IPS DF 4.7 (cell line): ENCODE data around the gene HTRA3.
"Not testable (repeated sequence)": the region's sequence is repeated elsewhere in the genome, so short reads cannot be mapped to it uniquely, and the experiment has no call there.

ENCODE experiments used
- DNase-seq: peaks from one replicate; pipeline ENCODE4 v3.0.0-alpha.2; 2013; ENCODE audit warnings: low spot score; ENCODE audit errors: extremely low read depth

HTRA3 gene

DNA sequence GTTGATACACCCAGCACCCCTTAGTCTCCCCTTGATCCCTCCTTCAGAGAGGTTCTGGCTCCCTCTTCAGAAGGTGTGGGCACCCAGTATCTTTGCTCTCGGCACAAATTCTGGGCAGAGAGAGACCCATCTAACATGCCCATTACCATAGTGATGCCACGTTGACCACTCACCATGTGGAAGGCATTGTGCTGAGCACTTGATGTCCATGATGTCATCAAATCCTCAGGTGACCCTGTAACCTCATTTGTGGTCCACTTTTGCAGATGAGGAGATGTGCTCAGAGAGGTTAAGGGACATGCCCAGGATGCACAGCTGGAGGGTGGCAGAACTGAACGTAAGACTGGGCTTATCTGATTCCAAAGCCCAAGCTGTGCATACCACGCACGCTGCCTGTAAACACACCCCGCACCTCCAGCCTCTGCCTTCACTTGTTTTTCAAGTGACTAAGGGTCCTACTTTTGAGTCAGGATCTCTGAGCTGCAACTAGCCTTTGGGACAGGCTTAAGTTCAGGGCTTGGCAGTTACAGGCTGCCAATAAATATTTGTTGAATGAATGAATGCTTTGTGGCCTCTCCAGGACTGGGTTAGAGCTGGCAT lies 55.2 kb downstream of the HTRA3 start:
- no peak for DNase-seq

DNA sequence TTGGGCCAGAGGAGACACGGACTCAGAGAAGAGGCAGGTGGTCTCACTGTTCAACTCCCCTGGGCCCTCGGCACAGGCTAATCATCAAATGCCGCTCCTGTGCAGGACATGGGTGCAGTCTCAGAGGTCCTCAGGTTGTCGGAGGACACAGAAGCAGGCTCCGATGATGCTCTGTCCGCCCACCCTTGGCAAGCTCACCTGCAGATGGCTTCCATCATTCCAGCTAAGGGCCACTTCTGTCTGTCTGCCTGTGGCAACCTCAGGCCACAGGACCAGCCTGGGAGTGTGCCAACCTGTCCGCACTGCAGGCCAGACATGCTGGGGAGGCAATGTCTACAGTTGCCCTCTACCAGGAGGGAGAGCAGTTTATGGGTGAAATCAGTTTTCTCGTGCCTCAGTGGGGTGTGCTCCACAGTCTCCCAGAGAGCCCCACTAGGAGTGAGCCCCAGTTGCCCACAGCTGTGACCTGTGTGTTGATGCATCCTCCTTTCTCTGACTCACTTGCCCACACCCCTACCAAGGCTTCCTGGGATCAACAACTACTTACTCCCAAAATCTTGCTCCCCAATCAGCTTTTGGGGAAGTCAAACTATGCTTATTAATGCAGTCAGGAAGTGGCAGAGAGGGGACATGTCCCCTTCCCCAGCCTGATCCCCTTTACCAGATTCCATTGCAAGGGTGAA lies 55.9 kb downstream of the HTRA3 start:
- DNase-seq, result no peak

DNA sequence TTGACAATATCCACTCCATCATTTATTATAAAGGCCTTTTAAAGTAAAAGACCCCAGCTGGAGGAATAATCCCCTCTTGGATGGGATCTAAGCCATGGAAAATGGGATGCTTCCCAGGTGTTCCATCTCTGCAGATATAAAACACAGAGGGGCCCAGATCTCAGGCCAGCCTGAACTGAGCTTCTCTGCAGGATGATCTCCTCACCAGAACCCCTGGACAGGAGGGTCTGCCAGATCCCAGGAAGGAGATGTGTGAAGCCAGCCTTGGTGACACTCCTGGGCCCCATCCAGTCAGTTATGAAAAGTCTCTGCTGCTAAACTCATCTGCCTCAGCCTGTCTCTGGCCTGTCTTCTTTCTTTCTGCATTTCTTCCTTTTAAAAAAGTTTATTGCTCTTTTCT lies 56.7 kb downstream of the HTRA3 start:
- no peak for DNase-seq

DNA sequence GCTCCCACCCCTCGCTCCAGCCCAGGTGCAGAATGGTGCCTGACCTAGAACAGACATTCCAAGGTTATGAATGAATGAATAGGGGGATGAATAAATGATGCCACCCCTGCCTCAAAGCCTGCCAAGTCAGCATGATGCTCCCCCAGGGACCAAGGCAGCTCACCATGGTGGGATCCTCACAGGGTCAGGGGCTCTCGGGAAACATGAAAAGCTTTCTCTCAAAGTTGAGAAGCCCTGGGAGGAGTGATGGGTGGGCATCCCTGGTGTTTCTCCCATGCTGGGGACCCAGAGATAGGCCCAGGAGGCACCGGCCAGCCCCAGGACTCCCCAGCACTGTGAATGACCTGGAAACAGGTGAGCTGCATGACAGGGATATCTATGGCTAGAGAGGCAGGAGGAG lies 58.9 kb downstream of the HTRA3 start:
- no peak for DNase-seq

DNA sequence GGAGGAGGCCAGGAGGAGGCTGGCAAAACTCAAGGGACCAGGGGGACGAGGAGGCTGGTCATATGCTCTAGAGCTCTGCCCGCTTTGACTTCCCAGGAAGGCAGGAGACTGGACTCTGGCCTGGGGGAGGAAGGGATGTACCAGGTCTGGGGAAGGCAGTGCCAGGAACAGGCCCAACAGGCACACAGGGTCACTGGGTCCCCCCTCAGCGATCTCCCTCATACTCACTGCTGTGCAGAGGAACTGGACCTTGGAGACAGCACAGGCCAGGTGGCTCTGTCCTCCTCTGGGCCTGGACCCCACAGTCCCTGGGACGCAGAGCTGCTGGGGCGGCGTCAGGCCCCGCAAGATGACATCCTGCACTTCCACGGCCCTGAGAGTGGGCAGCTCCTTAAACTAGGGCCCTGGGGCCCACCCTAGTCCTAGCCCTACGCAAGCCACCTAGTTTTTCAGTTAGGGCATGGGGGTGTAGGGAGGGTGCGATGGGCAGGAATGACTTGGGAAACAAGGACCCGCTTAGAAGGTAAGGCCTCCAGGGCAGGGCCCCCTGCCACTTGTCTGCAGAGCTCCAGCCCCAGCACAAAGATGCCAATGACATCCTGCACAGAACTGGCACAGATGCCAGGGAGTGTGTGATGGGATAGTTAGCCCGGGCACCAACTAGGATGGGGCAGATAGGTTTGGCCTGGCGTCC lies 59.5 kb downstream of the HTRA3 start:
- no peak for DNase-seq

DNA sequence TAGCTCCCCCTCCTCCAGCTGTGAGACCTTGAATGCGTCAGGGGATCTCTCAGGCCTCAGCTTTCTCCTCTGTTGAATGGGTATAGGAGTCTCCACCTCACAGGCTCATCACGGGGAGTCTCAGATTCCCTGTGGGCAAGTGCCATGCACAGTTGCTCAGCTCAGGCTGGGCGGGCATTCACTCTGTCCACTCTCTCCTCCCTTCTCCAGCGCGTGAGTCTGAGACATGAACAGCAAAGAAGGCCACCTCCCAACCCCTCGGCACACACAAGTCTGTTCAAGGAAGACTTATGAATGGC lies 60.0 kb downstream of the HTRA3 start:
- DNase-seq, result no peak

DNA sequence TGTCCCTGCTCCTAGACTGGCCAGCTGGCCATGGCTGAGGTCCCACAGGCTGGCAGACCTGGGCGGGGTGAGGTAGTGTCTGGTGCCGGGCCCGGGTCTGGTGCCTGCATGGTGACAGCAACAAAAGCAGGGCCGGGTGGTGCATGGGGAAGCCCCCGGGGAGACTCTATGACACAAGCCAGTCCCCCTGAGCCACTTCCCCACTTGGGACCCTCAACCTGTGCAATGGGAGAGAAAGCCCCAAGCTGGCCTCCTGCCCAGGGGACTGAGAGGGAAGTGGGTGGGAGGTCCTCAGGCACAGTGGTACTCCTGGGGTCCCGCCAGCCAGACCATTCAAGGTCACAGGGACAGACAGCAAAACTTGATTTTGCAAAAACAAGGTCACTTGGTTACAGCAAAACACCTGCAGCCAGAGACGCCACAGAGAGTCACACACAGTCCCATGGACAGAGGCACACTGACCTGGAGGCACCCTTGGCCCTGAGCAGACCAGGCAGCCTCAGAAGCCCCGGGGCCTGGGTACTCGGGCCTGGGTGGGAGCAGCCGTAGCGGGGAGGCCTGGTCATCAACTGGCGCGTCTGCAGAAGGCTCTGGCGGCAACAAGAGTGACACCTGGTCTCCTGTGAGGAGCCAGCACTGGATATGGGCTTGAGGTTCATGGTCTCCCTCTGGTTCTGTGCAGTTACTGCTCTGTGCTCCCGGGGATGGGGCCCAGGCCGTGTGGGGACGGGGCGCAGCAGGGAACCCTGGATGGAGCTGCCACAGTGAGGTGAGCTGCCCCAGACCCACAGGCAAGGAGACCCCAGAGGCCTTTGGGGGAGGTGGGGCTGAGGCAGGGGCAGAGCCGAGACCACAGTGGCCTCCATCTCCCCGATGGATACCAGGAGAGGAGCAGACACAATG lies 60.6 kb downstream of the HTRA3 start:
- no peak for DNase-seq

DNA sequence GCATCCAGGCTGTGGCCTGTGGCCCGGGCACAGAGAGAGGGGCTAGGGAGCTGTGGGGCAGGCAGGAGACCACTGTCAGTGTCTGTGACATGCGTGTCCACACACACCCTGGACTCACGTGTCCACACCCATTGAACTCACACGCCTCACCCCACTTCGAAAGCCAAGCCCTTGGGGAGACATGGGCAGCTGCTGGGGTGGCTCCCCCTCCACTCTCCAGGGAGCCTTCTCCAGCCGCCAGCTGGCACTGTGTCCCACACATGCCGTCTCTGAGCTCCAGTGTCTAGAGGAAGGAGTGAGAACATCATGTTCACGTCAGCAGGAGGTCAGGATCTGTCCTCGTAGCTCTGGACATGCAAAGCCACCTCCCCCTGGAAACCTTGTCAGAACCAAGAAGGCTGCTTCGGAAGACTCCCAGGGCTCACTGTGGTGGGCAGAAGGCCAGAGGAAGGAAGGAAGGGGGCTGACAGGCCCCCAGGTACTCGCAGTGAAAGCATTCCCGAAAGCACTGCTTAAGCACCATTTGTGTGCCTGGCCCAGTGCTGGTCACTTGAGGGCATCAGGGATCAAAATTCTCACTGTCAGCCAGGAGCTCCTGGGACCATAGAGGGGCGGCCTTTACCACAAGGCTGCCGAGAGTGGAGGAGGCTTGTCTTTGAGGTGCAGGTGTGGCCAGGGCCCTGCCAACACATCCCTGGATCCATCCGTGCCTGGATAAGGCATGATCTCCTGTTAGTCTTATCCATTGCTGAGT lies 61.4 kb downstream of the HTRA3 start:
- no peak for DNase-seq

DNA sequence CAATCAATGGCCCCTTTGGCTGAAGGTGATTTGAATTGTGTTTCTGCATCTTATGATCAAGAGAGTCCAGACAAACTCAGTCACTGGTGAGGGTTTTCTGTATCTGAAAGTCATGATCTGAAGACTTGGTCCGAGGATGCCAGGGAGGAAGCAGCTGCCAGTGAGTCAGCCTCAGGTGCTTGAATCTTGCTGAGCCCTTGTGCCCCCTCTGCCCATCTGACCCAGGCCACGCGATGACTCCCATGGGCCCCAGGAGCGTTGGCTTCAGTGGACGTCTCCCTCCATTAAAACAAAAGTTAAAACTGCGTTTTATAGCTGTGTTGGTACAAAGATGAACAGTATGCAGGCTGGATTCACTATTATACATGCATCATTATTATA lies 62.0 kb downstream of the HTRA3 start:
- DNase-seq, result no peak

DNA sequence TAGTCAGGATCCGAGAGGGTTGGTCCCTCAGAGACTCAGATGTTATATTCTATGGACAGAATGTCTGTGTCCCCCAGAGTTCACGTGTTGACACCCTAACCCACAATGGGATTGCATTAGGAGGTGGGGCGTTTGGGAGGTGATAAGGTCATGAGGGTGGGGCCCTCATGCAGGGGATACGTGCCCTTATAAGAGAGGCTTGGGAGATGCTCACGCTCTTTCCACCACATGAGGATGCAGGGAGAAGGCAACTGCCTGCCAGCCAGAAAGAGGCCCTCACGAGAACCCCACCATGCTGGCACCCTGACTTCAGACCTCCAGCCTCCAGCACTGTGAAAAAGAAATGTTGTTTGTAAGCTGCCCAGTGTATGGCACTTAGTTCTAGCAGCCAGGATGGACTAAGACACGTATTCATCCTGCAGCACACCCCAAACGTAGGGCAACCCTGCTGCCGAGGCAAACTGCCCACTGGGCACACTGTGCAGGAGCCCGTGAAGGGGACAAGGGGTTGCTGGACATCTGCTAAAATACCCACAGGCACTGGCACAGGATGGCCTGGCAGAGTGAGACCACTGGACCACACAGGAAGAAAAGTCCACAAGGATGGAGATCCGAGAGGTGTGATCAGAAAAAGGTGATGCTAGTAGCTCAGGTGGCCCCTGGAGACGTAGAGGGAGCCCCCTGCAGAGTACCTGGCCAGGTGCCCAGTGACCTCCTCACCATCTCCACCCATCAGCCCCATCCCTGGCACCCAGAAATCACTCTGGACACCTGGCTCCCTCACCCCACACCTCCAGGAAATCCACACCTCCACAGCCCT lies 62.7 kb downstream of the HTRA3 start:
- DNase-seq, result no peak

DNA sequence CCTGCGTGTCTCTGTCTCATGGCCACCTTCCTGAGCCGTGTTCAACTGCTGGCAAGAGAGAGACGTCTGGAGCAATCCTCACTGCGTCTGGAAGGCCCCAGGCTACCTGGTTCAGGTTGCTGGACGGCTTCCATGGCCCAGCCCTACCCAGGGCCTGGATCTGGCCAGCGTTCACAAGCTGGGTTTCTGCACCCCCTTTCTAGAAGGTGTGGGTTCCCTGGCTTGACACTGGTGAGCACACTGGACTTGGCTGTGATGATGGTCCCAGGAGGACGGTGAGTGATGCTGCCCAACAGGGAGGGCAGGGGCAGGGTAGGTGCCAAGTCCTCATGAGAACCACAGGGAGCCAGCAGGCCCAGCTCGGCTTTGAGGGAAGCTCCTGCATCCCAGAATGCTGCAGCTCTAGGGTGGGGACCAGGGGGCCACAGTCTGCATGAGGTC lies 63.4 kb downstream of the HTRA3 start:
- no peak for DNase-seq

DNA sequence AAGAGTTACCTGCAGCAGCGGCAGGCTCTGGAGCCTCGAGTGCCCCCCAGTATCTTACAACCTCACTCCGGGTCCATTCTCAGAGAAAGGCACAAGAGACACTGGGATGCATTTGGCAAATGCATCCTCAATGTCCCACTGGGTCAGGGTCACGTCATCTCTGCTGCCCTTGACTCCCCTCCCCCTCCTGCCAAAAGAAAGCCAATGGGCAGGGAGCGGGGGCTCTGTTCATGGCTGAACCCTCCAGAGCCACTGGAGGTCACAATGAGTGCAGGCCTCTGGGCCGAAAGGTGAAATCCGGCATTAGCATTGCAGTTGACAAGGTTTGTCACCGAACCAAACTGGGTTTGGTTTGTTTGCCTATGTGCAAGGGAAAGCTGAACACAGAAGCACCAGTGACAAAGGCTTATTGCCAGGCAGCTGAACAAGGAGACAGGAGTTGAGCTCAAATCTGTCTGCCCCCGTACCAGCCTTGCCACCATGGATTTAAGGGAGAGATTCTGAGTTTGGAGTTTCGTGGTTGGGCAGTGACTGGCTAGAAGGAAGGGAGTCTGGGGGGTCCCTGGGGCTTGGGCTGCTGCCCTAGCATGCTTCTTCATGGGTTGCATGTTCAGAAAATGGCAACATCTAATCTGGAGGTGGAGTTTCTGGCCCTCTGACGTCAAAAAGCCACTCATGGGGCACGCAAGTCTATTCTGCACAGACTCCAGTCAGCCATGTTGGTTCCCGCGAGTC lies 64.3 kb downstream of the HTRA3 start:
- no peak for DNase-seq

DNA sequence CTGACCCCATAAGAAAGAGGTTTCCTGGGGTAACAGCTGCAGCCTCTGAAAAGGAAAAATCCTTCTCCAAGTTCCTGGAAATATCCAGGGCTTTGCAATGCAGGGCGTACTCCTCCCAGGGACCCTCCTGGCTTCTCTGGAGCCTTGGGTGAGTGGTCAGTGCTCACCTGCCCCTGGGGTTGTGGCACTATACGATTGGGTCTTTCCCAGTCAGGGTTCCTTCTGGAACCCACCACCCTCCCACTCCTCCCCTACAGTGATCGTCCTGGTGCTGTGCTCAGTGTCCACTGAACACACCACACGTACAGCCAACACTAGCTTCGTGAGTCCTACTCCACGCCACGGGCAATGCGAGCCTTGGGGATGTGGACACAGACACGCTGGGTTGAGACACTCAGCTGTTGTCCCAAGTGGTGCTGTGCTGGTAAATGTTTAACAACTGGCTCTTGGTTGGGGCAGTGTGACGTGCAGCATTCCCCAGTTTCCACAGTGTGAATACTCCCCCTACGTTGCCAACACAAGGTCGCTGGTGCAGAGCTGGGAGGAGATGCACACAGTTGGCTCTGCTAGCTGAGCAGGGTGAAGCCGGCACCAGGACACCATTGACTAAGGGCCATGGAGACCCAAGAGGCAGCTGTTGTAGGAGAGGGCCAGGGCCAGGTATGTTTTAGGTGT lies 65.4 kb downstream of the HTRA3 start:
- no peak for DNase-seq

DNA sequence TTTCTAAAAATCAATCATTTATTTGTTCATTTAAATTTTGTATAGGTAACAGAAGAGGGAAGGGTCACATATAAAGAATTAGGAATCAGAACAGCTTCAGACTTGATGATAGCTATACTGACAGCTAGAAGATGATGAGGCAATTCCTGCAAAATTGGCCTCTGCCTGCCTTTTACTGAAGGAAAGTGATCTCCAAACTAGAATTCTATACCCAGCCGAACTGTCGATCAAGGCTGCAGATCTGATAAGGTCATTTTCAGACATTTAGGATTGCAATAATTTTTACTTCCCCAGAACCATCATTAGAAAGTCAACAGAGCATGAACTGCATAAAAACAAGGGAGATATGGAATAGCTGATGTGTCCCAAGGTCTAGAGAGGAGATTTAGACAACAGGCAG lies 66.3 kb downstream of the HTRA3 start:
- DNase-seq, result no peak

DNA sequence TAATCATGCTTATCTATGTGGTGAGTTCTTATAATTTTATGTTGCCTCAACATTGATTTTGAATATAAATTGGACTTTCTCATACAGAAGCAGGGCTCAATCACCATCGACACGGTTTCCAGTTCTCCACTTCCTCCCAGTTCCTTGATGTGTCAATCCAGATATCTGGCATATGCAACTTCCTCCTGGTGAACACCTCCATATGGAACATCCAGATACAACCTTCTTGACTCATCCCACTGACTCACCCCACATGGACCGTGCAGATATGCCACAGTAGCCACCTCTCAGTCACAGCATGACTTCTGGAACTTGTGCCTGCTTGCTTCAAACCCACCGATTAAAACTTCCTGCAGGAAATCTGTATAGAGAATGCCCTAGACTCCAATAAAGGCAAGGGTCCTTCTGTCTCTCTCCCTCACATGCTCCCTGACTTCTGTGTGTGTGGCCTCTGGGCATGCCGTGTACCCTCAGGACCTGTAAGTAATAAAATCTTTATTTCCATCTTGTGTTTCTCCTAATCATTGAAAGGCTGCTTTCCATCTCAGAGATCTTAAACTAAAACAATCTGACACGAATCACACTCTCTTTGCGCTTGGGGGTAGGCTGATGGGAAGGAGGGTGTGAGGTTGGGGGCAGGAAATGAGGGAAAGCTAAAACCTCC lies 67.0 kb downstream of the HTRA3 start:
- DNase-seq, result no peak

DNA sequence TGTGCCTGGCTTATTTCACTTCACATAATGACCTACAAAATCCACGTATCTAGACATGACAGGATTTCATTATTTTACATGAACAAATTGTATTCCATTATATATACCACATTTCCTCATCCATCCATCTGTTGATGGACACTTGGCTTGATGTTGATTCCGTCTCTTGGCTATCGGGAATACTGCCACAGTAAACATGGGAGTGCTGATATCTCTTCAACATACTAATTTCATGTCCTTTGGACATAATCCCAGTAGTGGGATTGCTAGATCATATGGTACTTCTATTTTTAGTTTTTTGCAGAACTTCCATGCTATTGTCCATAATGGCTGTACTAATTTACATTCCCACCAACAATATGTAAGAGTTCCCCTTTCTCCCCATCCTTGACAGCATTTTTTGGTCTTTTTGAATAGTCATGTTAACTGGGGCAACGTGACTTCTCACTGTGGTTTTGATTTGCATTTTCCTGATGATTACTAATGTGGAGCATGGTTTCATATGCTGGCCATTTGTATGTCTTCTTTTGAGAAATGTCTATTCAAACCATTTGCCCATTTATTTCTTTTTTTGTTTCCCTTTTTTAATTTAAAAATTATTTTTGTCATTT lies 68.9 kb downstream of the HTRA3 start:
- no peak for DNase-seq

DNA sequence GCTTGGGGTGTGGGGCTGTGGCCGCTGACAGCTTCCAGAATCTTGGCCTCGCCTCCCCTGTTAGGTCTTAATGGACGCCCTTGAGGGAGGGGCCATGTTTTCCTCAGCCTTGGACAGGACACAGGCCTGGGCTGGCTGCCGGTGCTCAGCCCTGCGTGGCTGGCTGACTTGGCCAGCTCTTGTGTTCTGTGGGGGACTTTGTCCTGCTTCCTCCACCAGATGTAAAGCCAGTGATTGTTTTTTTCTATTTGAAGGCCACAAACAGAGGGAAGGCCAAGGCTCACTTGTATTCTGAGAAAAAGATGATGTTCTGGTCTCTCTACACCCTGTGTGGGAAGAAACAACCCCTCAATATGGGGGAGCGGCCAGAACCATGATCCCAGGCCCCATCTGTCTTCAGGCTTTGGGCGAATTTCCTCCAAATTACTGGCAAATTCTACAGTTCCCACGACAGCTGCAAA lies 71.3 kb downstream of the HTRA3 start:
- DNase-seq, result no peak

DNA sequence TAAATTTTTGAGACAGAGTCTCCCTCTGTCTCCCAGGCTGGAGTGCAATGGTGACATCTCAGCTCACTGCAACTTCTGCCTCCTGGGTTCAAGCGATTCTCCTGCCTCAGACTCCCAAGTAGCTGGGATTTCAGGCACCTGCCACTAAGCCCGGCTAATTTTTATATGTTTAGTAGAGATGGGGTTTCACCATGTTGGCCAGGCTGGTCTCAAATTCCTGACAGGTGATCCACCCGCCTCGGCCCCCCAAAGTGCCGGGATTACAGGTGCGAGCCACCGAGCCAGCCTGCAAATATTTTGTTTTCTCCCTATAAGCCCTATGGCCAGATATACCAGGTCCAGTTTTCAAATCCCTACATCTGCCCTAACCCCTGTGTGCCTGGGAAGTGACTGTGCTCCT lies 71.7 kb downstream of the HTRA3 start:
- DNase-seq, result not testable (repeated sequence)
